GM12872 (cell line): ENCODE measurements around the gene THAP4.

Experiments used
- CTCF ChIP-seq: IDR thresholded peaks from 3 replicates; pipeline ENCODE4 v1.5.1; 2011; ENCODE audit warnings: low read depth, mild to moderate bottlenecking, low read length, moderate library complexity; ENCODE audit not compliant: insufficient read depth

Gene THAP4

GRCh38 chr2:241570961-241571581, 65.9 kb downstream of the THAP4 start:
- TF ChIP-seq CTCF = no peak

GRCh38 chr2:241569831-241570281, 67.1 kb downstream of the THAP4 start:
- TF ChIP-seq CTCF = no peak

- TF ChIP-seq CTCF = no peak
These were observed 68.2 kb downstream of the THAP4 start for GRCh38 chr2:241568726-241569125.

GRCh38 chr2:241567776-241568175, 69.2 kb downstream of the THAP4 start:
- TF ChIP-seq CTCF = no peak

DNA sequence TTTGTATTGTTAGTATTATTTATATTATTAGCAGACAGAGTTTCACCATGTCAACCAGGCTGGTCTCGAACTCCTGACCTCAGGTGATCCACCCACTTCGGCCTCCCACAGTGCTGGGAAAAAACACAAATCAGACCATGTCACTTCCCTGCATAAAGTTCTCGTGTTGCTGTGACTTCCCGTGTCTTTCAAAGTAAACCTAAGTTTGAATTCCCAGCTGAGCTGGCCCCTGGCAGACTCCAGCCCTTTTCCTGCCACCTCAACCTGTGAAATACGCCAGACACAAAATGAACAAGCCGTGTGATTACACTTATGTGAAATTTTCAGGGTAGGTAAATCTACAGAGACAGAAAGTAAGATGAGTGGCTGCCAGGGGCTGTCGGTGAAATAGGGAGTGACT, 70.5 kb downstream of the THAP4 start:
- TF ChIP-seq CTCF = no peak

DNA sequence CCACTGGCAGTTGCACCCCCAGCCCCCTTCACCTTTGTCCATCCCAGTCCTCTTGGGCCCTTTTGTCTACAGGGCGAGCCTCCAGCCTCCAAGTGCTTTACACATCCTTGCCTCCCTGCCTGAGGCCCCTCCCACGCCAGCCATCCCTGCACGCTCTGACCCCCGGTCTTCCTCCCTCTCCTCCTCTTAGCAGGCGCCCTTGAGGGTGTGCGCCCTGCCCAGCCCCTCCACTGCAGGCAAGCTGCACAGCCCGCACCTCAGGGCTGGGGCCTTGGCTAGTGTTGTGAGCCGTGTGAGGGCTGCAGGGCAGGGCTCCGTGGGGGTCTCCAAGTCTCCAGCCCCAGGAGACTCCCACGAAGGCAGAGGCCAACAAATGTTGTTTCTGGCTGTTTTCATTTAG, 71.5 kb downstream of the THAP4 start:
- no peak for TF ChIP-seq CTCF

DNA sequence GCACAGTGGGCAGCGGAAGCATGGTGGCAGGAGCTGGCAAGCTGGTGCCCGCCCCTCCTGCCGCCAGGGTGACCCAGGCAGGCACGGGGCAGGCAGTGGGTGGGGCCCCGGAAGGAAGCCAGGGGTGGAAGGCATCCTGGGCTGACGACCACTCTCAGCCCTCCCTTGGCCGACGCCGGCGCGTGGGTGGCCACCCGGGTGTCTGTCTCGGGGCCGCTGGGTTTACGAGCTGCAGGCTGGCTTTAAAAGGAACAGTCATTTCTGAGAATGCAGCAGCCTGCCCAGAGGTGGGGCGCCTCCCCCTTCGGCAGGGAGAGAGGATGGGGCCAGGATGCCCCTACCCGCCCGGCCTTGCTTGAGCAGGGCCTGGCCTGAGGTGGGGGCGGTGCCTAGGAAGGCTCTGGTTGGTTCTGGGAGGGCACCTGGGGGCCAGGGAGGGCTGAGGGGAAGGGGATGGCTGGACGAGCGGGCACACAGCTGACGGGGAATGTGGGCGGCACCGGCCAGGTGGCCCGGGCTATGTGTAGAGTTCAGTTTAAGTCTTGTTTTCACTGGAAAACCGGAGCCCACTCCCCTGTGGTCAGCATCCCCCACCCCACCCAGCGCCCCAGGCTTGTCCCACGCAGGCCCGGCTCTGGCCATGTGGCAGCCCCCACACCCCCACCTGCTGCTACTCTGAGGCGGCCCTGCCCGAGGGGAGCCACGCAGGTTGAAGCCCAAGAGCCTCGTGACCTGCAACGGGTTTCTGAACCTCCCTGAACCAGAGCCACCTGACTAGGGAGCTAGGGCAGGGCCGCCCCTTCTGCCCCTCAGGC, 72.2 kb downstream of the THAP4 start:
- TF ChIP-seq CTCF = no peak
